Fibroblast of pulmonary artery (primary cell): ENCODE data around the gene OR10X1.

Experiments used
- DNase-seq: peaks from one replicate; pipeline ENCODE4 v3.0.0-alpha.2; 2010; ENCODE audit warnings: low read depth
- H3K4me3 ChIP-seq: replicated peaks from 2 replicates; pipeline ENCODE4 v1.5.1; 2011; ENCODE audit warnings: low read depth, mild to moderate bottlenecking, control low read depth, low read length, moderate library complexity
- TF ChIP-seq, protein P1 (sequence below): IDR thresholded peaks from 2 replicates; pipeline ENCODE4 v1.5.1; 2011; ENCODE audit warnings: mild to moderate bottlenecking, control low read depth, low read length, inconsistent platforms; ENCODE audit errors: missing control alignments

The OR10X1 gene

DNA sequence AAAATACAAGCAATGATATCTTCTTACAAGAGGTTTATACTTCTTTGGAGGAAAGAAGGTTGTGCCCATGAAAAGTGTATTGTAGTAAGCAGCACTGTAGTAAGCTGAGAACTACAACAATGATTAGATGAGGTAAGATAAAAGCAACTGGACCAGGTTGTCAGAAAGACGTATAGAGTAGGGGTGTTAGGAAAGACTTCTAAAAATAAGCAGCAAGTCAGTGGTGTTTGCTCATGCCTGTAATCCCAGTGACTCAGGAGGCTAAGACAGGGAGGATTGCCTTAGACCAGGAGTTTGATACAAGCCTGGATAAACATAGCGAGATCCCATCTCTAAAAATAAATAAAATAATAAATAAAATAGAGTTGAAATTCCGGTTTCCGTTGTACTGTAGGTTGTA is 4.3 kb upstream of the OR10X1 start:
- DNase-seq = no peak

DNA sequence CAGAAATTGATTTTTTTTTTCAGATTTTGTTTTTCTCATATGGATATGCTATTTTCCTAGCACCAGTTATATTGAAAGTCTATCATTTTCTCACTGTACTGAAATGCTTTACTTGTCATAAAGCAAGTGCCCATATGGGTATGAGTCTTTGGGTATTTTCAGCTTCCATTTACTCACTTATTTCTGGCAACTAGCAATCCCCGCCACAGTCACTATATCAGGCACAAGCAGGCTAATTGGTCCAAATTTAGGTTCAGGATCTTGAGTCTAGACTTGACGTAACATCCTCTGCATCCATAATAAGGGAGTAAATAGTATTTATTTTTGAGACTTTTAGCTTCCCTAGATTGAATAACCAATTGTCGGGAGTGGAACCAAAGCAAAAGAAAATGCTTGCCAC is 2.1 kb downstream of the OR10X1 start:
- H3K4me3 ChIP-seq = no peak overlapping the region
- TF ChIP-seq, protein P1, sequence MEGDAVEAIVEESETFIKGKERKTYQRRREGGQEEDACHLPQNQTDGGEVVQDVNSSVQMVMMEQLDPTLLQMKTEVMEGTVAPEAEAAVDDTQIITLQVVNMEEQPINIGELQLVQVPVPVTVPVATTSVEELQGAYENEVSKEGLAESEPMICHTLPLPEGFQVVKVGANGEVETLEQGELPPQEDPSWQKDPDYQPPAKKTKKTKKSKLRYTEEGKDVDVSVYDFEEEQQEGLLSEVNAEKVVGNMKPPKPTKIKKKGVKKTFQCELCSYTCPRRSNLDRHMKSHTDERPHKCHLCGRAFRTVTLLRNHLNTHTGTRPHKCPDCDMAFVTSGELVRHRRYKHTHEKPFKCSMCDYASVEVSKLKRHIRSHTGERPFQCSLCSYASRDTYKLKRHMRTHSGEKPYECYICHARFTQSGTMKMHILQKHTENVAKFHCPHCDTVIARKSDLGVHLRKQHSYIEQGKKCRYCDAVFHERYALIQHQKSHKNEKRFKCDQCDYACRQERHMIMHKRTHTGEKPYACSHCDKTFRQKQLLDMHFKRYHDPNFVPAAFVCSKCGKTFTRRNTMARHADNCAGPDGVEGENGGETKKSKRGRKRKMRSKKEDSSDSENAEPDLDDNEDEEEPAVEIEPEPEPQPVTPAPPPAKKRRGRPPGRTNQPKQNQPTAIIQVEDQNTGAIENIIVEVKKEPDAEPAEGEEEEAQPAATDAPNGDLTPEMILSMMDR = no peak
- no peak for DNase-seq

More for the DNA sequence above, 4.3 kb upstream of the OR10X1 start:
- no peak overlapping the region for H3K4me3 ChIP-seq
- TF ChIP-seq, protein P1 = no peak

DNA sequence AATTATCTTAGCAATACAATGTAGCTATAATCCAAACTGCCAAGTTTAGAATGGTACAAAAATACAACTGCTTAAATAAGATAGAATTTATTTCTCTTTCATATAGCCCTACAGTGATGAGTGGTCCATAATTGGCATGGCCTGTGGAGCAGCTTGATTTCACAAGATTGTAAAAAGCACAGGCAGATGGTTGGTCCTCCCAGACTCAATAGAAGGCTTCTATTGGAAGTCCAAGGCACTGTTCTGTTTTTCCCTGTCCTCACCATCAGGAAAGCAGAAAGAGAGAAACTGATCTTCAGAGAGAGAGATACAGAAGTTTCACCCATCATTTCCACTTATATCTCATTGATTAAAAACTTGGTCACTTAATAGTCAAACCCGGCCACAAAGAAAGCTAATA is 7.5 kb downstream of the OR10X1 start:
- no peak for DNase-seq
- TF ChIP-seq, protein P1 = no peak
- no peak overlapping the region for H3K4me3 ChIP-seq

DNA sequence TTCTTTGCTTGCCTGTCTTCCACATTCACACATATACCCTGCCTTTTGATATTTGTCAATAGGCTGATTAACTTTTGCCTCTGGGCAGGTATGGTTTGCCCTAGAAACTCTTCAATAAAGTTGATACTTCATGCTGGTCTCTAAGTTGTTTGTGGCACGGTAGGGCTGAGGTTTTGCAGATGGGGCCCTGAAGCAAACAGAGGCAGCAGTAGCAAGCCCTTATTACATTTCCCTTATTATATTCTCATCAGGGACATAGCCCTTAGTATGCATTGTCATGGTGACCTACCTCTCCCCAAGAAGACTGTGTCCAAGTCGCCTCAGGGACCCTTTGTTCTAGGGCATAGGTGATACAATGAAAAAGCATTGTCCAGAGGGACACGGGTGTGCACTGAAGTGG is 9.2 kb downstream of the OR10X1 start, which contains the start of gene OR6P1:
OR6P1 (minus strand) TSS at position 101 of the 400 bp plus-strand sequence. CDS start 6,976 bp downstream, outside the sequence.
- TF ChIP-seq, protein P1 = no peak

DNA sequence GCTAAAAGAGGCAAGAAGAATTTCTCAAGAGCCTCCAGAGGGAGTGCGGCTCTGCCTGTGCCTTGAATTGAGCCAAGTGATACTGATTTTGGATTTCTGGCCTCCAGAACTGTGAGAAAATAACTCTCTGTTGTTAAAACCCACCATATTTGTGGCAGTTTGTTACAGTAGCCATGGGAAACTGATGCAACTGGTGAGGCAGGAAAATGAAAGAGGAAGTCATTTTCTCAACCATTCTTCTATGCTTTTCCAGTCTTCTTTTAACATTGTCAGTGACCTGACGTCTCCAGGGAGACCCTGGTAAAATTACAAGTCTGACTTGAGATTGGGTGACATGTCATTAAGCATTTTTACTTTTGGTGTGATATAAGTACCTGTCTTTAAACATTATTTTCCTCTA is 15.1 kb downstream of the OR10X1 start:
- TF ChIP-seq, protein P1 = no peak
- DNase-seq = no peak
- H3K4me3 ChIP-seq = no peak overlapping the region

More for the DNA sequence above, 9.2 kb downstream of the OR10X1 start, which contains the start of gene OR6P1:
- DNase-seq = no peak
- H3K4me3 ChIP-seq = no peak within 1 kb of the TSS

DNA sequence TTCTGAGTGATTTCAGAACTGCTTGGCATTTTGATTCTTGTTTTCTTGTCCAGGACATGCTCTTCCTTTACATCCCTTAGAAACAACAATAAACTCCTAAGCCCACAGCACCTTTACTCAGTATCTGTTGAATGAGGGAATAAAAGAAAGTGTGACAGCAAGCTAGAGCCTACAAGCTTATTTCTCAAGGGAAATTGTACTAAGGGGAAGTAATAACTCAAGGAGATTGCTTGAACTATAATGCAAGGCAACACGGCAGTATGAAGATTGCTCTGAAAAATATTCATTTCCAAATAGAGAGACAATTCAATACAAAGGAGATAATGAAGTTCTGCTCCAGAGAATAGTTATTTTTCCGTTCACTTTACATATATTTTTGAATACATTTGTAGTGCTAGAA is 15.8 kb downstream of the OR10X1 start:
- TF ChIP-seq, protein P1 = no peak
- no peak overlapping the region for H3K4me3 ChIP-seq
- no peak for DNase-seq

DNA sequence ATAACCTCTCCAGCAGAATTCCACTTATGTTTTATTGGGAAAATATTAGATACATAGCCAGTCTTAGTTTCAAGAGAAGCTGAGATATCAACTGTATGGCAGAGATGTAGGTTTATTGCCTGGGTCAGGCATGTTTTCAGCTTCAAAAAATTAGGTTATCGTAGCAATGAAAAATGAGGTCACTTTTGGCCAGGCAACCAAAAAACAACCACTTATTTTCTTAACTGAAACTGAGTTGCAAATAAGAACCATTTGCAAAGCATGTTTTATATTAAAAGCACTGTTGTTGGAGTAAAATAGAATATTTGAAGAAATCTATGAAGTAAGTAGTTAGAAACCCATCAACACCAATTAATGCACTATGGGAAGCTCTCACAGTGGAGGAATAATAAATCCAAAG is 20.0 kb downstream of the OR10X1 start:
- no peak overlapping the region for H3K4me3 ChIP-seq
- TF ChIP-seq, protein P1 = no peak
- no peak for DNase-seq
